DOHH2 (cell line): ENCODE measurements around the gene MIEF1.

ENCODE experiments used
- CTCF ChIP-seq: fragments of 200-600 bp; sonication (generic); IDR thresholded peaks from one replicate; pipeline ENCODE4 v1.5.1; 2014; ENCODE audit warnings: antibody characterized with exemption, mild to moderate bottlenecking, low read depth, low read length; ENCODE audit not compliant: poor library complexity, severe bottlenecking
- EZH2phosphoT487 ChIP-seq: fragments of 200-600 bp; sonication (generic); IDR thresholded peaks from 2 replicates; pipeline ENCODE4 v1.6.1; 2017; ENCODE audit warnings: borderline replicate concordance, mild to moderate bottlenecking, antibody characterized with exemption, low read length, moderate library complexity, mixed read lengths

GRCh38 chr22:39554151-39554550 is 52.1 kb downstream of the MIEF1 start:
- no peak for TF ChIP-seq CTCF
- no peak for TF ChIP-seq EZH2phosphoT487
